Activated CD4-positive, alpha-beta memory T cell treated with anti-CD3 and anti-CD28 coated beads for 36 hours (primary cell): ENCODE data around the gene PLCB4. TPM values are rescaled to one million over a fixed set of nuclear protein-coding genes. Genes with fewer than 3 reads are reported as not detected.

Experiments used
- CTCF ChIA-PET: fragments of 350-600 bp; sonication (Branson Sonifier 250); formaldehyde crosslinking; loops from one replicate; lab custom pipeline; 2021; ENCODE audit warnings: antibody characterized with exemption, inconsistent platforms; lab: Charles Lee
- POLR2A ChIA-PET: fragments of 350-600 bp; sonication (Branson Sonifier 250); formaldehyde crosslinking; loops from one replicate; lab custom pipeline; 2021; ENCODE audit warnings: antibody characterized with exemption; lab: Charles Lee
- DNase-seq: peaks from one replicate; pipeline ENCODE4 v3.0.0-alpha.2; 2020
- H3K27ac Mint-ChIP-seq: one replicate; pipeline ENCODE4 v1.8.0; 2021; ENCODE audit warnings: mixed read lengths
- H3K27me3 Mint-ChIP-seq: one replicate; pipeline ENCODE4 v1.8.0; 2021; ENCODE audit warnings: mixed read lengths
- H3K36me3 Mint-ChIP-seq: one replicate; pipeline ENCODE4 v1.8.0; 2021; ENCODE audit warnings: mixed read lengths
- H3K4me1 Mint-ChIP-seq: one replicate; pipeline ENCODE4 v1.8.0; 2021; ENCODE audit warnings: low read depth, mixed read lengths
- H3K4me3 Mint-ChIP-seq: one replicate; pipeline ENCODE4 v1.8.0; 2021; ENCODE audit warnings: mild to moderate bottlenecking, mixed read lengths
- H3K9me3 Mint-ChIP-seq: one replicate; pipeline ENCODE4 v1.8.0; 2021; ENCODE audit warnings: mixed read lengths
- intact Hi-C: fragments of 100-400 bp; cut with micrococcal nuclease; formaldehyde crosslinking; loops from one replicate; pipeline ENCODE4 v1.15.1; 2023
- total RNA-seq, 2 experiments: library from RNA; stranded (reverse); gene quantifications; one replicate each; pipeline ENCODE4 v1.2.3, GENCODE V29; 2021

Gene PLCB4
- total RNA-seq, 2 experiments from 2014 or later, result not detected

DNA sequence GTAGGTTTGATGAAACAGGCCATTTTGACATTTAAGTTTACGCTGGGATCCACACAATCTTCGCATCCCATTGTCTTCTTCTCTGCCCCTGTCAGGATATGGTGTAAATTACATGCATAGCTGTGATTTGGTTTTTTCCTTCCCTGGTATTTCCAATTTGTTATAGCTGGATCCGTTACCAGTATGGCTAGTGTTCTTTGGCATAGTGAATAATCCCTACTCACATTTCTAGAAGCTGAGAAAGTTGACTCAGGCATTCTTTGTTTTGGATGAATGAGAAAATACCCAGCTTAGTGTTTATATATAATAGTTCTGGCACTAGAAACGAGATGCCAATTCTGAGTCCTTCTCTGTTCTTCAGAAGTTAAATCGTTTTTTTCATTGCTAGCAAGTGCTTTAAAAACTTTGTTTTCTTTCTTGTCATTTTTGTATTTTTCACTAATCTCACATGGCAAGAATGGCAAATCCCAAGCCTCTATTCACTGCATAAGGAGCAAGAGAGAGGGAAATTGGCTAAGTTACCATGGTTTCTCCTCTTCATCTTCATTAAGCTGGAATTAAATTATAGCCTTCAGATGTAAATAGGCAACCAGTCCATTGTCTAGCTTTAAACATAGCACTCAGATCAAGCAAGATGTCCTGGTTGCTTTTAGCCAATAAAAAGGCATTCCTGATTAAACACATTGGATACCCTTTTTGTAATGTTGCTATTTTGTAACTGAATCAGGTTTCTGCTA lies 353.6 kb downstream of the PLCB4 start:
- intact Hi-C loops, result no loop called here
- Mint-ChIP-seq H3K36me3 (no peaks in the 10 kb centered on the region), H3K9me3 (no peaks in the 10 kb centered on the region), H3K27ac (no peak overlapping the region), H3K4me1 (no peaks in the 10 kb centered on the region), H3K27me3 (no peaks in the 10 kb centered on the region), H3K4me3 (no peak overlapping the region)
- CTCF ChIA-PET, result interaction anchor here (0.9 kb wide), 1 partner anchor 195 kb away, joined by 3 read pairs; no protein-coding TSS in a partner anchor
- POLR2A ChIA-PET, result no interaction called here
- no peak for DNase-seq

DNA sequence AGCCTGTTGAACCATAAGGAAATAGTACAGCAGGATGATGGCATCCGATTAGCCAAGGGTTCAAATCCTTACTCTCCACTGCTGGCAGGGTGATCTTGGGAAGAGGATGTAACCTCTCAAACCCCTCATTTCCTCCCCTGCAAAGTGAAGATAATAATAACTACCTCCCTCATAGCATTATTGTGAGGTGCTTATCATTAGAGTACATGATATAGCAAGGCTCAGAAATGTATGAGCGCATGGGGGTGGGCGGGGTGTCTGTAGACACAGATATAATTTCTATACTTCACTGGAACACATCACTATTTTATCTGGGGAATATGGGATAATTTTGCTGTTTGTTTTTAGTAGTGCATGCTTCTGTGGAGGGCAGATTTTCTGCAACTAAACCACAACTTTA lies 355.7 kb downstream of the PLCB4 start:
- H3K36me3 Mint-ChIP-seq, result no peaks in the 10 kb centered on the region
- no peaks in the 10 kb centered on the region for H3K9me3 Mint-ChIP-seq
- intact Hi-C loops, result no loop called here
- no peak for DNase-seq
- H3K27me3 Mint-ChIP-seq, result no peaks in the 10 kb centered on the region
- CTCF ChIA-PET, result interaction anchor here (2.3 kb wide), 1 partner anchor 17 kb away, joined by 9 read pairs; no protein-coding TSS in a partner anchor
- no peak overlapping the region for H3K4me3 Mint-ChIP-seq
- H3K27ac Mint-ChIP-seq, result no peak overlapping the region
- no peaks in the 10 kb centered on the region for H3K4me1 Mint-ChIP-seq
- POLR2A ChIA-PET, result no interaction called here

DNA sequence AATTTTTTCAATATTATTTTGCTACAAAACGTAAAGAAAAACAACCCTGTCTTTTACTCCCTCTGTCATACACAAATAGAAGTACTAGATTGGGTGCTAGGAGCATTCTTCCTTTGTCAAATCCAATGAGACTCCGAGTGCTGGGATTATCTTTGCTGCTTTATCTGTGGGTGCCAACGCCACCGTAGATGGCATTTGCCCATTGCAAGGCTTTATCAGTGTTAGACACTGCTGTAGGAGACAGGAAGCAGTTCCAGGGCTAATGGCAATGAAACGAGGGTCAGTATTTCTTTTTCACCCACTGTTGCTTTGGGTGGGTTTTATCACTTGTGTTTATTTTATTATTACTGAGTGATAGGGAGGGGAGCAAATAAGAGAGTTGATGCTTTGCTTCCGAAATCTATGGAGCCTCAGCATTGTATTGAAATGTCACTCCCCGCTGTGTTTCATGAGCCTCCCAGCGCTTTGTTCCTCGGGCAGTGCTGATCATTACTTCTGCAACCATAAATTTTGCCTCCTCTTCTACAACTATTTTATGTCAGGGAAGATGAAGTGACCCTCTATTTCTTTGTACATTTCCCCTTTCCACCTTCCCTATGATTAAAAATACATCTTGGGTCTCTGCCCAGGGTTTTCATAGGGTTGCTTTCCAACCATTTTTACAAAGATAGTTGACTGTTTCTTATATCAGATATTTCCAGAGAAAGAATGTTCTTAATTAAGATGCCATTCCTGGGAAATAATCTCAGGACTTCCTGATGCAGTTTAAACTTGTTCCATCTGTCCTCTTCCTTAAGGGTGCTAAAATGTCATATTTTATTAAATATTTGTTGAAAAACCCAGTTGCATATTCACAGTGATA lies 358.8 kb downstream of the PLCB4 start:
- ChIA-PET POLR2A (no interaction called here), CTCF (no interaction called here)
- intact Hi-C loops, result no loop called here
- DNase-seq, result no peak
- H3K36me3 Mint-ChIP-seq, result no peaks in the 10 kb centered on the region
- H3K4me3 Mint-ChIP-seq, result no peak overlapping the region
- H3K9me3 Mint-ChIP-seq, result no peaks in the 10 kb centered on the region
- no peaks in the 10 kb centered on the region for H3K27me3 Mint-ChIP-seq
- no peak overlapping the region for H3K27ac Mint-ChIP-seq
- H3K4me1 Mint-ChIP-seq, result no peaks in the 10 kb centered on the region

DNA sequence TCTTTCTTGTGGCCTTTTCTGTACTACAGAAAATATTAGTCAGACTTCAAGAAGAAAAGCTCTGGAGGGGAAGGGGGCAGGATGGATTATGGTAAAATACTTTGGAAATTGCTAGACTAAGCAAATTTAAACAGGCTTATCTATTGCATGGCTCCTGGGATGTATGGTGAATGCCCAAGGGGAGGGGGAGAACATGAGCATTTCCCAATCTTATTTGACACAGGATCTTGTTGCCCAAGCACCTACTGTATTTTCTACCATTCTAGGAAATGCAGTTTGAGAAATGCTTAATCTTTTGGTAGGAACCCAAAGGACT lies 359.4 kb downstream of the PLCB4 start:
- Mint-ChIP-seq H3K4me3 (no peak overlapping the region), H3K27ac (no peak overlapping the region), H3K4me1 (no peaks in the 10 kb centered on the region), H3K9me3 (no peaks in the 10 kb centered on the region), H3K27me3 (no peaks in the 10 kb centered on the region), H3K36me3 (no peaks in the 10 kb centered on the region)
- ChIA-PET POLR2A (no interaction called here), CTCF (no interaction called here)
- intact Hi-C loops, result no loop called here
- no peak for DNase-seq

DNA sequence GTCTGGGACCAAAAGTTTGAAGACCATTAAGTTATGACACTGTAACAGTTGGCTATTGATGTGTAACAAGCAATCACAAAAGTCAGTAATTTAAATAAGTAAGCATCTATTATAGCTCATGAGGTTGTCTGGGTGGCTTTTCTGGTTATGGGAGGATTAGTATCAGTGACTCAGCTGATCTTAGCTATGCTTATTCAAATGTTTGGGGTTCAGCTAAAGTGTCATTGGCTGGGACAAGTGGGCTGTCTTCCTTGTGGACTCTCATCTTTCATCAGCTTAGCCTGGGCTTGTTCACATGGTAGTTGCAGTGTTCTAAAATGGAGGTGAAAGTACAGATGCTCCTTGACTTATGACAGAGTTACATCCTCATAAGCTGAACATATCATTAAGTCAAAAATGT lies 370.9 kb downstream of the PLCB4 start:
- Mint-ChIP-seq H3K36me3 (no peaks in the 10 kb centered on the region), H3K27me3 (no peaks in the 10 kb centered on the region), H3K4me3 (no peak overlapping the region), H3K9me3 (peaks cover 10% of the 10 kb centered on the region), H3K27ac (no peak overlapping the region), H3K4me1 (no peaks in the 10 kb centered on the region)
- intact Hi-C loops, result no loop called here
- ChIA-PET POLR2A (no interaction called here), CTCF (no interaction called here)
- DNase-seq, result no peak

DNA sequence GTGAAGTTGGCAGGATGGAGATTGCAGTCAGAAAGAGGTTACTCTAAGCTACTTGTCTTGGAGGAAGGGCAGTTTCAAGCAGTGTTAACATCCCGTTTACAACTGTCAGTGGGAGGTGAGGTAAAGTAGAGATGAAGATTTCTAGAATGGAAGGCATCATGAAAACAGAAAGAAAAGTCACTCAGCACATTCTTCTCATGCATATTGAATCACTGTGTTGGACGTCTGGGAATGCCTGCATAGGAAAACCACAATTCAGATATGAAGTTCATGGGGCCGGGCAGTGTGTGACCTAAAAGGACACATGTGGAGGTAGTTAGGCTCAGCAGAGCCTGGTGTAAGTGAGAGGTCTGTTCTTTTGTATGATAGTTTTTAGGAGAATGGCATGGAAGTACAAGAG lies 372.0 kb downstream of the PLCB4 start:
- intact Hi-C loops, result no loop called here
- ChIA-PET CTCF (no interaction called here), POLR2A (no interaction called here)
- DNase-seq, result no peak
- no peak overlapping the region for H3K4me3 Mint-ChIP-seq
- no peaks in the 10 kb centered on the region for H3K36me3 Mint-ChIP-seq
- peaks cover 10% of the 10 kb centered on the region for H3K9me3 Mint-ChIP-seq
- no peaks in the 10 kb centered on the region for H3K27me3 Mint-ChIP-seq
- no peaks in the 10 kb centered on the region for H3K4me1 Mint-ChIP-seq
- no peak overlapping the region for H3K27ac Mint-ChIP-seq

DNA sequence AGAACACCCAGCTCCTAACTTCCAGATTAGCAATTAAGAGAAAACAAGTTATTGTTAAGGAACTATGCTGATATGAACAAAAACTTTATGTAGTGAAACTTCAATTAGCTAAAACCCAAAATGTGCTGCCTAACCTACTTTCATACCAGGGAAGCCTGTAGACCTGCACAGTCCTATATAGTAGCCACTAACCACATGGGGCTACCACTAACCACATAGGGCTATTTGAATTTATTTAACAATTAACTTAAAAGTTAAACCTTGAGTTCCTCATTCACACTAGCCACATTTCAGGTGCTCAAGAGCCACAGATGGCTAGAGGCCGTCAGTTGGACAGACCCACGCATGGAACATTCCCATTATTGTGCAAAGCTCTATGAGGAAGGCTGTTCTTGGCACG lies 373.1 kb downstream of the PLCB4 start:
- ChIA-PET CTCF (no interaction called here), POLR2A (no interaction called here)
- DNase-seq, result no peak
- H3K27me3 Mint-ChIP-seq, result no peaks in the 10 kb centered on the region
- no peak overlapping the region for H3K27ac Mint-ChIP-seq
- H3K4me3 Mint-ChIP-seq, result no peak overlapping the region
- intact Hi-C loops, result no loop called here
- no peaks in the 10 kb centered on the region for H3K4me1 Mint-ChIP-seq
- H3K36me3 Mint-ChIP-seq, result no peaks in the 10 kb centered on the region
- peaks cover 10% of the 10 kb centered on the region for H3K9me3 Mint-ChIP-seq

DNA sequence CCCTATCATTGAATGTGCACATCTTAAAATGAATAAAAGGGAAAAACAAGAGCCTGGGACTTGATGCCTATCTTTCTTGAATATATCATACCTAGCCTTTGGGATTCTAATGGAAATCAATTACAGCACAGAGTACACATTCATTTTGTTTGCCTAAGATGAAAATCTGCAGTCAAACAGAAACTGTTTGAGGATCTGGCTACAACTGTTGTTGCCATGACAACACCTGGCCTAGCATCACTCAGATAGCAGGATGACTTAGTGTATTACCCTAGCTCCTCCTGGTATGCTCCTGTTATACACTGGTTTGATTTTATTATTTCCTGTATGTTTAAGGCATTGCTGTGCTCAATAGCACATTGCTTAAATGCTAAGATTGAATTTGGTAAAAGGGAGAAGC lies 374.0 kb downstream of the PLCB4 start:
- no peak overlapping the region for H3K27ac Mint-ChIP-seq
- H3K4me3 Mint-ChIP-seq, result no peak overlapping the region
- H3K36me3 Mint-ChIP-seq, result no peaks in the 10 kb centered on the region
- no peaks in the 10 kb centered on the region for H3K4me1 Mint-ChIP-seq
- intact Hi-C loops, result no loop called here
- POLR2A ChIA-PET, result no interaction called here
- DNase-seq, result no peak
- CTCF ChIA-PET, result no interaction called here
- peaks cover 10% of the 10 kb centered on the region for H3K9me3 Mint-ChIP-seq
- H3K27me3 Mint-ChIP-seq, result no peaks in the 10 kb centered on the region

DNA sequence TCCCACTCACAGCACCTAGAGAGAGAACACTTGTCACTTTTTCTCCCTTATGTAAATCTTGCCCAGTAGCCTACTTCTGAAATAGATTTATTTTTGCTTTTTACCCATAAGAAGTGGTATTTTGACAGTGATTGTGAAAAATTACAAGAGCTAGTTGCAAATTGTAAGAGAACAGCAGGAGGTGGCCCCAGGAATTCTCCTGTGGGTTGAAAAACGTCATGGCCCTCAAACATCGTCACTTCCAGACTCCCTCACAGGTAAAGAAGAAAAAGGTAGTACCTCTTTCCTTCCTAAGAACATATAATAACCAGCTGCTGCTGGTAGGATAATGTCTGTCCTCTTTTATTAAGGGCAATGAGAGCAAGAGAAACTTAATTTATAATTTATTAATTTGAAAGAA lies 376.0 kb downstream of the PLCB4 start:
- H3K36me3 Mint-ChIP-seq, result no peaks in the 10 kb centered on the region
- no peaks in the 10 kb centered on the region for H3K4me1 Mint-ChIP-seq
- H3K4me3 Mint-ChIP-seq, result no peak overlapping the region
- H3K27me3 Mint-ChIP-seq, result no peaks in the 10 kb centered on the region
- DNase-seq, result no peak
- H3K27ac Mint-ChIP-seq, result no peak overlapping the region
- intact Hi-C loops, result no loop called here
- ChIA-PET POLR2A (no interaction called here), CTCF (no interaction called here)
- H3K9me3 Mint-ChIP-seq, result peaks cover under 1% of the 10 kb centered on the region

DNA sequence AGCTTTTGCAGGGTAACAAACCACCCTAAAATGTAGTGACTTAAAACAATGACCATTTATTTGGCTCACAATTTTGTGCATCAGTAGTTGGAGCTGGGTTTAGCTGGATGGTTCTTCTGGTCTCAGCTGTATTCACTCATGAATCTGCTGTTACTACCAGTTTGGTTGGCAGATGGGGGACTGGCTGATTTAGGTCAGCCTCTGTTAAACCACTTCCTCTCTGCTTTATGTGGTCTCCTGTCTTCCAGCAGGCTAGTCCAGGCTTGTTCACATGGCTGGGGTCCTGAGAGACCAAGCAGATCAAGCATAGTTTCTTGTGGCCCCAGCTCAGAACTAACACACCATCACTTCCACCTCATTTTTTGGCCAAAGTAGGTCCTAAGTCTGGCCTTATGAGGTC lies 378.3 kb downstream of the PLCB4 start:
- ChIA-PET CTCF (no interaction called here), POLR2A (no interaction called here)
- Mint-ChIP-seq H3K36me3 (no peaks in the 10 kb centered on the region), H3K27me3 (no peaks in the 10 kb centered on the region), H3K4me1 (no peaks in the 10 kb centered on the region), H3K9me3 (no peaks in the 10 kb centered on the region), H3K4me3 (no peak overlapping the region), H3K27ac (no peak overlapping the region)
- no peak for DNase-seq
- intact Hi-C loops, result no loop called here

DNA sequence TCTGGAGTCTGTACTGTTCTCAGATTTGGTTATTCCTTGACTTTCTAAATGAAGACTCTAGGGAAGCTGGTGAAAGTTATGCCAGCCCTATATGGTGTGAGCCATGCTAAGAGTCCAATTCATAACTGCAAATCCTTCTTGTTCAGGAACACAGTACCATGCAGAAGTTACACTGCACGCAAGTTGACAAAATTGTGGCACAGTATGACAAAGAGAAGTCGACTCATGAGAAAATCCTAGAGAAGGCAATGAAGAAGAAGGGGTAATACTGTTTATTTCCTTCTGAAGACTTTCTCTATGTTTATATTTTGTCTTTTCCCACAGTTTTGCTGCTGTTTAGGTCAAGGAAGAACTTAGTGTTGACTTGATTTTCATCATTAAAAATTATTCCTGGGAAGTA lies 384.3 kb downstream of the PLCB4 start:
- H3K4me3 Mint-ChIP-seq, result no peak overlapping the region
- H3K27me3 Mint-ChIP-seq, result no peaks in the 10 kb centered on the region
- POLR2A ChIA-PET, result no interaction called here
- CTCF ChIA-PET, result no interaction called here
- no peak overlapping the region for H3K27ac Mint-ChIP-seq
- H3K4me1 Mint-ChIP-seq, result no peaks in the 10 kb centered on the region
- intact Hi-C loops, result no loop called here
- H3K36me3 Mint-ChIP-seq, result no peaks in the 10 kb centered on the region
- no peaks in the 10 kb centered on the region for H3K9me3 Mint-ChIP-seq
- no peak for DNase-seq

DNA sequence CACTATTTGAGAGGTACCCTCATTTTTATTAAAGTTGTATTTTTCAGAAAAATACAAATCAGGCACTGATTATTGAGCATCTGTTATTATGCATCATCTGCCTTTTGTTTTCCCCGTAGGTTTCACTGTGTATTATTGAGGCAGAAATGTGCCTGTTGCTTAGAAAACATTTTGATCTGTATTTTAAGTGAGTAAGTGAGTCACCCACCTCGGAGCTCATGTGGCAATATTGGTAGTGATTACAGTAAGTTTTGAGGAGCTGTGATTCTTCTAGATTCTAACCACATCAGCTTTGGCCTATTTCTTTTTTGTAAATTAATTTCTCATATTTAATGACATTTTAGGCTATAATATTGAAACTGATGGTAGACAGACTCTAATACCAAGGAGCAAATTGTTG lies 385.9 kb downstream of the PLCB4 start:
- Mint-ChIP-seq H3K36me3 (no peaks in the 10 kb centered on the region), H3K4me3 (no peak overlapping the region), H3K4me1 (no peaks in the 10 kb centered on the region), H3K27ac (no peak overlapping the region), H3K9me3 (no peaks in the 10 kb centered on the region), H3K27me3 (no peaks in the 10 kb centered on the region)
- POLR2A ChIA-PET, result no interaction called here
- intact Hi-C loops, result no loop called here
- CTCF ChIA-PET, result no interaction called here
- DNase-seq, result no peak

DNA sequence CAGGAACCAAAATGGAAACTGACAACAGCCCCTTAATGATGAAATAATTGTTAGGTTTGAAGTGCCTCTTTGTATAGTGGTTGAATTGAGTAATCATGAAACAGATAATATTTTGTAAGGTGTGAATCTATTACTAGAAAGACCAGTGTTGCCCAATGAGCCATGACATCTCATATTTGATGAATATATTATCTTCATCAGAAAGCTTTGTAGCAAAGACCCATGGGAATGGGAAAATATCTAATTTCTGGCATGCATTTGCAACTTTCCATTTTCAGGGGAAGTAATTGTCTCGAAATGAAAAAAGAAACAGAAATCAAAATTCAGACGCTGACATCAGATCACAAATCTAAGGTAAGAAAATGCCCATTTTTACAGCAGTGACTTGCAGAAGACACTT lies 388.2 kb downstream of the PLCB4 start:
- H3K27ac Mint-ChIP-seq, result no peak overlapping the region
- no peaks in the 10 kb centered on the region for H3K36me3 Mint-ChIP-seq
- H3K9me3 Mint-ChIP-seq, result no peaks in the 10 kb centered on the region
- intact Hi-C loops, result no loop called here
- DNase-seq, result no peak
- ChIA-PET CTCF (interaction anchor here (1.0 kb wide), 1 partner anchor 49 kb away, joined by 3 read pairs; no protein-coding TSS in a partner anchor), POLR2A (no interaction called here)
- no peaks in the 10 kb centered on the region for H3K4me1 Mint-ChIP-seq
- H3K4me3 Mint-ChIP-seq, result no peak overlapping the region
- H3K27me3 Mint-ChIP-seq, result no peaks in the 10 kb centered on the region
